ENCODE measurements around the gene KDM5B.

Gene KDM5B

DNA sequence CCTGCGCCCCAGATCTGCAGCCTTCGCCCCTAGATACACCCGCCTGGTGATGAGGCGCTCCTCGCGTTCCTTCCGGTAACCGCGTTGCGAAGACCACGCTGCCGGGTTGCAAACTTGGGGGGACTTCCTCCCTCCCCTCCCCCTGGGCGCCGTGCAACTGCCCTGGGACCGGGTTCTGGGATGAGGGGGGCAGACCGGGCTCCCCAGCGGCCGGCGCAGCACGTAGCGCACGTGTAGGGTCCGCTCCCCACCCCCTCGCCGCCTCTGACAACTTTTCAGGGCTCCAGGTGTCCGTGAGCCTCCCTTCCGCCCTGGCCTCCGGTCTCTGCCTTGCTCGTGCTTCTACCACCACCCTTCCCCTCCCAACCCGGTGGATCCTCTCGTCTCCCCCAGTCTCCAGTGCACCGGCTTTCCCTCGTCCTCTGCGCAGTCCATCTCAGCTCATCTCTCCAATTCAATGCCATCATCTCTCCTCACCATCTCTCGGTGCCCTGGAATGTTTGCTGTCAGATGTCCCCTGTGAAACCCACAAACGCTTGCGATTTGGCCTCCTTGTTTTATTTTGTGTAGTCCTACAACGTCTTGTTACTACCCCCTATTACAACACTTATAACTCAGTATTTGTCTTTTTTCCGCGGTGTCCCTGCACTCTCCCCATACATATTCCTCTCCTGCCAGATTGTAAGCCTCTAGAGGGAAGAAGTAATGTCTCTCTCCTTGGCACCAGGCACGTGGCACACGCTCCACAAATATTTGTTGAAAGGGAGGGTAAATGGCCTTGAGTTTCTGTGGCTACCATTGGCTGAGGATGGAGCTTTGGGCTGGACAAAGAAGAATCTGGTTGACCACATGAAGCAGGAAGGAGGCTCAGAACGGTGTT, 3.3 kb upstream of the KDM5B start:
- Histone ChIP-seq H3K4me1 (ENCODE audit: low read depth, poor library complexity, severe bottlenecking) (peaks cover 12% of the 10 kb centered on the region), H3K4me3 (IDR thresholded peaks at IDR 0.05; ENCODE audit: insufficient read depth, low read depth, low read length) (peak overlapping the region; percentile 82), H3K27me3 (ENCODE audit: insufficient read depth, low read depth) (peaks cover 26% of the 10 kb centered on the region), H3K9ac (peak overlapping the region; percentile 41; the same call in 1 of the 2 replicates), H3K36me3 (ENCODE audit: insufficient read depth) (no peaks in the 10 kb centered on the region), H3K79me2 (ENCODE audit: insufficient read depth, low read depth) (no peaks in the 10 kb centered on the region), H4K20me1 (ENCODE audit: insufficient read depth) (no peaks in the 10 kb centered on the region), H3K4me2 (peak overlapping the region; percentile 83), H2AFZ (ENCODE audit: low read depth) (peak overlapping the region; percentile 100), H3K27ac (no peak overlapping the region)
- TF ChIP-seq, protein P1, sequence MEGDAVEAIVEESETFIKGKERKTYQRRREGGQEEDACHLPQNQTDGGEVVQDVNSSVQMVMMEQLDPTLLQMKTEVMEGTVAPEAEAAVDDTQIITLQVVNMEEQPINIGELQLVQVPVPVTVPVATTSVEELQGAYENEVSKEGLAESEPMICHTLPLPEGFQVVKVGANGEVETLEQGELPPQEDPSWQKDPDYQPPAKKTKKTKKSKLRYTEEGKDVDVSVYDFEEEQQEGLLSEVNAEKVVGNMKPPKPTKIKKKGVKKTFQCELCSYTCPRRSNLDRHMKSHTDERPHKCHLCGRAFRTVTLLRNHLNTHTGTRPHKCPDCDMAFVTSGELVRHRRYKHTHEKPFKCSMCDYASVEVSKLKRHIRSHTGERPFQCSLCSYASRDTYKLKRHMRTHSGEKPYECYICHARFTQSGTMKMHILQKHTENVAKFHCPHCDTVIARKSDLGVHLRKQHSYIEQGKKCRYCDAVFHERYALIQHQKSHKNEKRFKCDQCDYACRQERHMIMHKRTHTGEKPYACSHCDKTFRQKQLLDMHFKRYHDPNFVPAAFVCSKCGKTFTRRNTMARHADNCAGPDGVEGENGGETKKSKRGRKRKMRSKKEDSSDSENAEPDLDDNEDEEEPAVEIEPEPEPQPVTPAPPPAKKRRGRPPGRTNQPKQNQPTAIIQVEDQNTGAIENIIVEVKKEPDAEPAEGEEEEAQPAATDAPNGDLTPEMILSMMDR (conservative IDR thresholded peaks at IDR 0.05; ENCODE audit: low read depth, low read length): no peak

DNA sequence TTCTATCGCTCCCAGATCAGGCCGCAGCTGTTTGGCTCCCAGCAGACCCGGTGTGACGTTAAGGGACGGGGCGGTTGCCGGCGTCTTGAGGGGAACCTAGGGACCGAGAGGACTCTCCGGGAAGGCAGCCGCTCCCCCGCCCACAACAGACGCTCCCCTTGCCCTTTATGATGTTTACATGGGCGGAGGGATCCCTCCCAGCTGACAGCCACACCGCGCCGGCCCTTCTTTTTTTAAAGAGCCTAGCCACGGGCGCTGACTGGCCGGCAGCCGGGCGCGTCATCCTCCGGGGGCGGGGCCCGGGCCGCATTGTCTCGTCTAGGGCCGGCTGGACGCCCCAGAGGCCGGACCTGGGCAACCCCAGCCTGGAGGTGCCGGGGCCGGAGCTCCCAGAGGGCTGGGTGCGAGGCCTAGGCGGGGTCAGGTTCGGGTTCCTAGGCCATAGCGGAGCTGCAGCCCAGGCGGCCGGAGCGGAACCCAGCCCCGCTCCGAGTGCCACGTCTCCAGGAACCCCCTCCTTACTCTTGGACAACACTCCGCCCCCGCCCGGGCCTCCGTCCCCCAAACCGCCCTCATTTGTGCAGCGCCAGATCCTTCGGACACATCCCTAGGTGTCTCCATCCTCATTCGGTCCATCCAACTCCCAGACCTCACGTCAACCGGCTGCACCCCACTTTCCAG, 2.5 kb upstream of the KDM5B start, which contains the start of gene PCAT6:
Gene PCAT6, plus strand, starts transcription at position 340 of the 681 bp plus-strand sequence.
- H3K27ac ChIP-seq: no peak within 1 kb of the TSS
- peak within 1 kb of the TSS; percentile 93 for H3K4me3 ChIP-seq (IDR thresholded peaks at IDR 0.05; ENCODE audit: insufficient read depth, low read depth, low read length)

DNA sequence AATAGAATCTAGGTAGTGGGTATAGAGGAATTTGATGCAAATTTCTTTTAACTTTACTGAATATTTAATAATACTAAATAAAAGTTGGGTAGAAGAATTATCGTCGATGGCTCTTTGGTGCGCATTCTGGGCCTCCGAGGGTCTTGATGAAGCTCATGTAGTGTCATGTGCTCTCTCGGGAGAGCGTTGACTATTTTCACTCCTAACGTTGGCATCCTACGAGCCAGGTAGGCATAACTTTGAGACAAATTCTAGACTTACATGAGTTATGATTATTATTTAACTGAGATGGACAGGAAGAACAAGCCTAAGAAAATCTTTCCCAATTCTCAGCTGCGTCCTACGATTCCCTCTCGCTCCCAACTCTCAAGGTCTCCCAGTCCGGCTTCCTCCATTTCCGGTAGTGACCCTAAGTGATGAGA, 2.0 kb upstream of the KDM5B start:
- Histone ChIP-seq H3K79me2 (ENCODE audit: insufficient read depth, low read depth) (no peaks in the 10 kb centered on the region), H3K4me3 (IDR thresholded peaks at IDR 0.05; ENCODE audit: insufficient read depth, low read depth, low read length) (peak overlapping the region; percentile 93), H3K36me3 (ENCODE audit: insufficient read depth) (no peaks in the 10 kb centered on the region), H3K27ac (no peak overlapping the region), H3K4me2 (peak overlapping the region; percentile 83), H2AFZ (ENCODE audit: low read depth) (peak overlapping the region; percentile 100), H4K20me1 (ENCODE audit: insufficient read depth) (no peaks in the 10 kb centered on the region), H3K27me3 (ENCODE audit: insufficient read depth, low read depth) (peaks cover 26% of the 10 kb centered on the region), H3K9ac (no peak overlapping the region; the same call in 1 of the 2 replicates), H3K4me1 (ENCODE audit: low read depth, poor library complexity, severe bottlenecking) (peaks cover 18% of the 10 kb centered on the region)
- TF ChIP-seq, protein P1 (conservative IDR thresholded peaks at IDR 0.05; ENCODE audit: low read depth, low read length): no peak

More for the DNA sequence above, 2.5 kb upstream of the KDM5B start, which contains the start of gene PCAT6:
- TF ChIP-seq, protein P1 (conservative IDR thresholded peaks at IDR 0.05; ENCODE audit: low read depth, low read length): no peak
- H3K4me1 ChIP-seq (ENCODE audit: low read depth, poor library complexity, severe bottlenecking): peaks cover 12% of the 10 kb centered on the region
- H3K79me2 ChIP-seq (ENCODE audit: insufficient read depth, low read depth): no peaks in the 10 kb centered on the region
- H3K36me3 ChIP-seq (ENCODE audit: insufficient read depth): no peaks in the 10 kb centered on the region
- H2AFZ ChIP-seq (ENCODE audit: low read depth): peak within 1 kb of the TSS; percentile 100
- H3K27me3 ChIP-seq (ENCODE audit: insufficient read depth, low read depth): peaks cover 26% of the 10 kb centered on the region
- no peaks in the 10 kb centered on the region for H4K20me1 ChIP-seq (ENCODE audit: insufficient read depth)
- peak within 1 kb of the TSS; percentile 41; the same call in 1 of the 2 replicates for H3K9ac ChIP-seq
- peak within 1 kb of the TSS; percentile 83 for H3K4me2 ChIP-seq

DNA sequence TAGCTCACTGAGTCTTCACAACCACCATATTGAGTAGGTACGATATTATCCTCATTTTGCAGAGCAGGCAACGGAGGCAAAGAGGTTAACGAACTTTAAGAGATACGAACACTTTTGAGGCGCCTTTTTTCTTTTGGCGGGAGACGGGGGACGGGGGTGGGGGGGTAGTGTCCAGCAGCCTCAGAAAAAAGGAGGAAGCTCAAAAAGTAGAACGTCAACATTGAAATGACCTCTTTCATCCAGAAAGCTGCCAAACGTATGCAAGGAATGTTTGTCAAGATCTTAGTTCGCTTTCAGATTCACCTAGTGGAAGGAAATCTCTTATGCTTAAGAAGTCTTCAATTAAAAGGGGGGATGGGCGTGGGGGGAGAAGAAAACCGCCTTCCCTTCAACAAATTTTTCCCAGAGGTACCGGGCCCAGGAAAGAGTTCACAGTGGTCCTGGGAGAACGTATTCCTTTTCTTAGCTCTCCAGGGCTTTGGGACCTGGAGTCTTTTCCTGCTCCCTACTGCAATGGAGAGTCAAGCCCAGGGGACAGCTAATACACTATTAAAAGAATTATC, 1.5 kb upstream of the KDM5B start:
- H3K36me3 ChIP-seq (ENCODE audit: insufficient read depth): no peaks in the 10 kb centered on the region
- no peak overlapping the region for H3K4me3 ChIP-seq (IDR thresholded peaks at IDR 0.05; ENCODE audit: insufficient read depth, low read depth, low read length)
- H4K20me1 ChIP-seq (ENCODE audit: insufficient read depth): no peaks in the 10 kb centered on the region
- H3K79me2 ChIP-seq (ENCODE audit: insufficient read depth, low read depth): no peaks in the 10 kb centered on the region
- TF ChIP-seq, protein P1 (conservative IDR thresholded peaks at IDR 0.05; ENCODE audit: low read depth, low read length): no peak
- H3K9ac ChIP-seq: no peak overlapping the region
- peak overlapping the region; percentile 100; the same call in 1 of the 2 replicates for H2AFZ ChIP-seq (ENCODE audit: low read depth)
- peak overlapping the region; percentile 83 for H3K4me2 ChIP-seq
- peaks cover 26% of the 10 kb centered on the region for H3K27me3 ChIP-seq (ENCODE audit: insufficient read depth, low read depth)
- no peak overlapping the region for H3K27ac ChIP-seq
- H3K4me1 ChIP-seq (ENCODE audit: low read depth, poor library complexity, severe bottlenecking): peaks cover 22% of the 10 kb centered on the region

All from KMS-11 (cell line).